ENCODE data around the gene GCAT. TPM values are rescaled to one million over a fixed set of nuclear protein-coding genes. Genes with fewer than 3 reads are reported as not detected.

GCAT gene
- total and polyA plus RNA-seq, 2 of the 13 experiments (the other 11 are each of a cell fraction or from before 2014, with no cell fraction given): 28.0 to 50.3 TPM

GRCh38 chr22:37802310-37803194, 5.2 kb upstream of the GCAT start (continued):
- TF ChIP-seq ARID4A (CRISPR knock-in tag; IDR thresholded peaks at IDR 0.05; ENCODE audit: borderline replicate concordance): peak; percentile 77
- no peak for TF ChIP-seq ZNF3 (CRISPR knock-in tag; IDR thresholded peaks at IDR 0.05)
- no peak for TF ChIP-seq ZNF24 (IDR thresholded peaks at IDR 0.05)
- TF ChIP-seq RXRA (CRISPR knock-in tag; IDR thresholded peaks at IDR 0.05): peak; percentile 51; the same call in 1 of the 2 replicates
- TF ChIP-seq ARNT2 (CRISPR knock-in tag; IDR thresholded peaks at IDR 0.05; ENCODE audit: low read depth): no peak; the same call in 1 of the 2 replicates
- 0 out of 2 replicates have a peak, but pooled peaks have one; percentile 40 for TF ChIP-seq TGIF2 (CRISPR knock-in tag; IDR thresholded peaks at IDR 0.05)
- peak; percentile 10; the same call in 1 of the 2 replicates for TF ChIP-seq NCOA2 (CRISPR knock-in tag; IDR thresholded peaks at IDR 0.05)
- TF ChIP-seq EEA1 (CRISPR knock-in tag; IDR thresholded peaks at IDR 0.05; ENCODE audit: borderline replicate concordance): no peak
- no peak for TF ChIP-seq CREBL2 (CRISPR knock-in tag; IDR thresholded peaks at IDR 0.05; ENCODE audit: borderline replicate concordance)
- no peak for TF ChIP-seq JDP2 (CRISPR knock-in tag; IDR thresholded peaks at IDR 0.05; ENCODE audit: borderline replicate concordance)
- 0 out of 2 replicates have a peak, but pooled peaks have one; percentile 21 for TF ChIP-seq ZNF335 (CRISPR knock-in tag; IDR thresholded peaks at IDR 0.05)
- no peak for TF ChIP-seq RXRB (CRISPR knock-in tag; IDR thresholded peaks at IDR 0.05; ENCODE audit: borderline replicate concordance)
- TF ChIP-seq HOXA5 (CRISPR knock-in tag; IDR thresholded peaks at IDR 0.05): 0 out of 2 replicates have a peak, but pooled peaks have one; percentile 1
- peak; percentile 46 for TF ChIP-seq ZFY (CRISPR knock-in tag; IDR thresholded peaks at IDR 0.05)
- peak; percentile 80; the same call in 1 of the 2 replicates for TF ChIP-seq PITX1 (CRISPR knock-in tag; IDR thresholded peaks at IDR 0.05)
- peak; percentile 73 for TF ChIP-seq ELF1 (CRISPR knock-in tag; IDR thresholded peaks at IDR 0.05)
- TF ChIP-seq PHF21A (CRISPR knock-in tag; IDR thresholded peaks at IDR 0.05): no peak
- peak; percentile 35; the same call in 1 of the 2 replicates for TF ChIP-seq ZBTB2 (CRISPR knock-in tag; IDR thresholded peaks at IDR 0.05; ENCODE audit: low read depth)
- no peak for TF ChIP-seq ZNF101 (CRISPR knock-in tag; IDR thresholded peaks at IDR 0.05; ENCODE audit: borderline replicate concordance, low read depth)
- peak; percentile 41 for TF ChIP-seq GABPA (IDR thresholded peaks at IDR 0.05; ENCODE audit: low read depth, low read length)
- TF ChIP-seq GABPA (CRISPR knock-in tag; IDR thresholded peaks at IDR 0.05; ENCODE audit: low read depth): peak; percentile 74
- TF ChIP-seq ZBTB37 (CRISPR knock-in tag; IDR thresholded peaks at IDR 0.05): 0 out of 2 replicates have a peak, but pooled peaks have one; percentile 13
- peak; percentile 12; the same call in 1 of the 2 replicates for TF ChIP-seq CBX5 (CRISPR knock-in tag; IDR thresholded peaks at IDR 0.05; ENCODE audit: borderline replicate concordance)
